GM19099 (cell line): ENCODE measurements around the gene TTLL5.

Experiments used
- POLR2A ChIP-seq: IDR thresholded peaks from 3 replicates; pipeline ENCODE4 v1.6.1; 2011; ENCODE audit warnings: low read depth; ENCODE audit not compliant: insufficient read length; ENCODE audit errors: extremely low read depth

TTLL5 gene

DNA sequence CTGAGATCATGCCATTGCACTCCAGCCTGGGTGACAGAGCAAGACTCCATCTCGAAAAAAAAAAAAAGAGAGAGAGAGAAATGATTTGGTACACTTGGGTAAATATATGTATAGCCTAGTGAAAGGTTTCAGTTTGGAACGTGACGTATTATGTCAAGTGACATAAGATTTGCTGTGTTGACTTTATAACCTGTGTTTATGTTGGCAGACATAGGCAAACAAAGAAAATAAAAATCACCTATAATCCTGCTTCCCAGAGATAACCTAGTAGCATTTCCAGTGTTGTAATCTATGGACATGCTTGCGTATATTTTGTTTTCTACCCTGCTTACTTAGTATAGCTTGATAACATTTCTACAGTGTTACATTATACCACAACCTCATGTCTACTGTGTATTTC, 17.1 kb upstream of the TTLL5 start:
- TF ChIP-seq POLR2A: no peak

DNA sequence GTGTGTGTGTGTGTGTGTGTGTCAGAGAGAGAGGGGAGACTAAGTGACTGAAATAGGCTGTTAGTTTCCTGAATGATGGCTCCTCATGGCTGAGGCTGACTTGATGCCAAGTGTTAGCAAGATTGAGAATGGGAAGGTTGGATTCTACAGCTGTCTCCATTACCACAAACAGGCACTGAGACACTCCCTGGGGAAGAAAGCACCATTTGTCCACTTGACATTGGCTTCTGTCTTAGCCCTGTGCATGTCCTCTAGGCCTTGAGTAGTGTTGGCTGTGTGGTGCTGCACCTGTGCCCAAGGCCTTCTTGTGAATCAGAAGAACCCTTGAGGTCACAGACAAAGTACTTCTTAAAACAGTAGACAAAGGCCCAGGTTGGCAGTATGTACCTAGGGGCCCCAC, 16.0 kb upstream of the TTLL5 start:
- TF ChIP-seq POLR2A: no peak

DNA sequence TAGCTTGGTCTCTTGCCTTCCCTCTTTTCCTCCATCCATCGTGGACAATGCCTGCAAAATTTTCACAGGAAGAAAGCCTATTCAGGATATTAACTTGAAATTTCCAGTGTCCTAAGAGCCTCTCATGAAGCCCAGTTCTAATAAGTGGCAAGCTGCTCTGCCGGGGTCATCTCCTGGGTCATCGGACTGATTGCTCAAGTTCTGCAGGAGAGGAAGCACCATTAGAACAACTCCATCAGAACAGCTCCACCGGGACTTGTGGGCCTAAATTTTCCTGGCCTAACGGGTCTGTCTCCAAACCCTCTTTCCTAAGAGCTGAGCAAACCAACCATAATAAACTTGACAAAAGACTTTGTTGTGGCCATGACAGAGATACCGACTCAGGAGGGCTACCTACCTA, 14.3 kb upstream of the TTLL5 start:
- no peak for TF ChIP-seq POLR2A

GRCh38 chr14:75647640-75648039, 13.4 kb upstream of the TTLL5 start:
- no peak for TF ChIP-seq POLR2A

DNA sequence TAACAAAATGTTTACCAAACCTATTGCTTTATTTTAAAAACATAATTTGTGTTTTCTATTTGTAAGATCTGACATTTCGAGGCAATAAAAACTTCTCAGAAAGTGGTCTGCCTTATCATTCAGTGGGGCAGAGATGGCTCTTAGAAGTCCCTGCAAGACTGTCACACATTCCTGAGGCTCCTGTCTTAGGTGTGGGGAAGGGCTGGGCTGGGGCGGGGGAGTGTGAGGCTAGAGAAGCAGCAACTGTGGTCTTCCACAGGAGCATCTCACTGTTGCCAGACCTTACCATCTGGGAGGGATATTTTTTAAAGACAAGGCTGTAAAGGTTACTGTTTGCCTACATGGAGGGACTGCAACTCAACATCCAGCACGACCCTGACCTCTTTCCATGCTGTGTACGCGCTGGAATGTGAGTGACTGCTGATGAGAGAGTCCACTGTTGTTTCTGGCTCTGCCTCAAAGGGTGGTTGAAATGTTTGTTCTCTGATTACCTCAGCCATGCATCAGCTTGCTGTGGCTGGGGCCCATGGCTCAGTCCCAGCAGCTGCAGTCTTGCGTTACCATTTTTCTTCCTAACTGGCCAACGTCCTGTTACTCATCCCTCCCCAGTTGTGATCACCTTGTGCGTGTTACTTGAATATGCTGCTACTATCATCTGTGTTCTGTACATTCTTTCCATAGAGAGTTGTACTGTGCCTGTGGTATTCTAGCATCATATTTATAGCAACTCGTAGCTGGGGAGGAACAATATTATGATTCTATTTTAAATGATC, 12.8 kb upstream of the TTLL5 start:
- TF ChIP-seq POLR2A: no peak

DNA sequence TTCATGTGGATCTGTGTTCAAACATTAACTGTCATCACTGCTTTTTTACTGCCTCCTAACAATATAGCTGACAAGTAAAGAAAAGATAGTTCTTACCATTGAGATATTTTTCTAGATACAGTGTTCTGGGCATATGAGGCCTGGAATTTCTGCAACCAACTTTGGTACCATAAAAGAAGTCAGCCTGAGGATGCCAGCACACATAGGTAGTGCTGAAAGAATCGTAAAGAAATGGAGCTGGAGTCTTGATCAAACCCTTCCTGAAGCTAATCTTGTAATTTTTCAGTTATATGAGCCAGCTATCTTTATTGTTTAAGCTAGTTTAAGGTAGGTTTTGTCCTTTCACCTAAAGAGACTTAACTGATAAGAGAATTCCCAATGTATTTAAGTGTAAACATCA, 11.7 kb upstream of the TTLL5 start:
- TF ChIP-seq POLR2A: no peak

DNA sequence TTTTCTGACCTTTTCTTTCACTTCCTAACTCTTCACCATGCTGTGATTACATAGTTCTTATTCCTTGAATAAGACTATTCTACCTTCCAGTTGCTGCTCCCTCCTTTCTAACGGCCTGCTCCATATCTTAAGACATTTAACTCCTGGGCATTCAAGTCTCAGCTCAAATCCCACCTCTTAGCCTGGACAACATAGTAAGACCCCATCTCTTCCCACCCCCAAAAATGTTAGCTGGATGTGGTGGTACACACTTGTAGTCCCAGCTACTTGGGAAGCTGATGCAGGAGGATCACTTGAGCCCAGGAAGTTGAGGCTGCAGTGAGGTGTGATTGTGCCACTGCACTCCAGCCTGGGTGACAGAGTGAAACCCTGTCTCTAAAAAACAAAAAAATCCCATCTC, 11.3 kb upstream of the TTLL5 start:
- no peak for TF ChIP-seq POLR2A

GRCh38 chr14:75650253-75651058, 10.6 kb upstream of the TTLL5 start:
- TF ChIP-seq POLR2A: no peak

DNA sequence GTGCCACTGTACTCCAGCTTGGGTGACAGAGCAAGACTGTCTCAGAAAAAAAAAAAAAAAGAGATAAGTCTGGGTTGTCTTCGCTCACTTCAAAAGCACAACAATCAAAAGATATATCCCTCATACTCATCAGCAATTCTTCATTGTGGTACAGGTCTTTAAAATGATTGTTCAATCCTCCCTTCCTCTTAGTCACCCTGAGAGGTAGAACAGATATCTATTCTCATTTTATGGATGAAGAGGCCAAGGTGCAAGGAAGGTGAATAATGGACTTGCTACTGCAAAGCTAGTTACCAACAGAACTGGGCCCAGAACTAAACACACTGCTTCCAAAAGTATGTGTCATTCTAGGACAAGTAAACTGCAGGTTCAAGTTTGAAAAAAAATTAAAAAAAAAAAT, 7.5 kb upstream of the TTLL5 start:
- TF ChIP-seq POLR2A: no peak

DNA sequence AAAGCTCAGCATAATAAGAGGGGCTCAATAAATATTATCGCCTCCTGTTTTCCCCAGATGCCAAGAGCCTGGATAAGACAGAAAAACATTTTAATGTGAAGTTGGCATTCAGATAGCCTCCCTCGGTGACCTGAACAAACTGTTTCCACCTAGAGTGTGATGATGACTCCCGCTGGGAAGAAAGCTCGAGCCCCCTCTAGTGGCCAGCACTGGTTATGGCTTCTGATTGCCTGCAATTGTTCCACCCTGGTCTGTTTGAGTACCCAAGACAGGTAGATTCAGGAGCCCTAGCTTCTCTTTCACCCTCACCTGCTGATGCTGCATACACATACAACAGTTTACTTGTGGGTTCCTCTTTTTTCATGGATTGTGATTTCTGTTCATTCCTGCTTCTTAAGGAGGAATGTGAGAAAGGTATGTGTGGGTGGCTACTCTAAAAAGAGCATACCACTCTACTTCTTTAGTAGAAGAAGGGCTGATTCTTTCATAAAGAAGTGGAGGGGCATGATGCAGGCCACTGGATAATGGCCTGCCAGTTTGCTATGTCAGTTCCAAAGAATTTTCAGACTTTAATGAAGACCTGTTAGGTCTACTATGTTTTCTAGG, 6.8 kb upstream of the TTLL5 start:
- TF ChIP-seq POLR2A: no peak

DNA sequence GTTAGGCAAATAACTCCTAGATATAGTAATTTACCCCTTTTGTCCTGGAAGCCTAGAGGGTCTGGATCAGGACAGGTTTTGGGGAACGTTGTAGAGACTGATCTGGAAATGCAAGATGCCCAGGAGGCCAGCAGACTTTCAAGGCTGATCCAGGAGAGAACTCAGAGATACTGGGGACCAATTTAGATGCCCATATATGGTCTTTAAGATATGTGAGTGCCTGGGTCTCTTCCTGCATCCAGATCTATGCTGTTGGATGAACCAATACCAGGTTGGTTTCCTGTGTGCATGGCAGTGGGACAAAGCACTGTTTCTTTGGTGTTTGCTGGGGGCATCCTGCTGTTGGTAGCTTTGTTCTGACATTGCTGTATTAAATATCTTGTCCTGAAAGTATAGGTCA, 5.8 kb upstream of the TTLL5 start:
- TF ChIP-seq POLR2A: no peak

GRCh38 chr14:75657331-75657730, 3.7 kb upstream of the TTLL5 start:
- TF ChIP-seq POLR2A: no peak

GRCh38 chr14:75658957-75659356, 2.1 kb upstream of the TTLL5 start:
- TF ChIP-seq POLR2A: no peak

- no peak for TF ChIP-seq POLR2A
Observed at GRCh38 chr14:75660238-75660629, 812 bp upstream of the TTLL5 start.

DNA sequence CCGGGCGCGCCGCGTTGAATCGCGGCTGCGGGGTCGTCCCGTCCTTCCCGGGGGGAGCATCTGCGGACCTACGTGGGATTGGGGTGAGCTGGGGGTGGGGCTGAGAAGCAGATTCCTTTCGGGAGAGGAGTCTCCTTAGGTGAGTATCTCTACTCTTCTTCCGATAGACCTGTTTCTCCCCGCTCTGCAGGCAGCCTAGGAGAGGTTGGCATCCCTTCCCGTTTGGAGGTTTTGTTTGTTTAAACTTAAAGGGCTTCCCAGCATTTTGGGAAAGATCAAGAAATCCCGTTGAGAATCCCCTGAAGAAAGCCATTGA, 411 bp downstream of the TTLL5 start:
- TF ChIP-seq POLR2A: no peak

GRCh38 chr14:75662966-75663365, 1.9 kb downstream of the TTLL5 start:
- TF ChIP-seq POLR2A: no peak
